ENCODE measurements around the gene SLC5A2.

SLC5A2 gene

DNA sequence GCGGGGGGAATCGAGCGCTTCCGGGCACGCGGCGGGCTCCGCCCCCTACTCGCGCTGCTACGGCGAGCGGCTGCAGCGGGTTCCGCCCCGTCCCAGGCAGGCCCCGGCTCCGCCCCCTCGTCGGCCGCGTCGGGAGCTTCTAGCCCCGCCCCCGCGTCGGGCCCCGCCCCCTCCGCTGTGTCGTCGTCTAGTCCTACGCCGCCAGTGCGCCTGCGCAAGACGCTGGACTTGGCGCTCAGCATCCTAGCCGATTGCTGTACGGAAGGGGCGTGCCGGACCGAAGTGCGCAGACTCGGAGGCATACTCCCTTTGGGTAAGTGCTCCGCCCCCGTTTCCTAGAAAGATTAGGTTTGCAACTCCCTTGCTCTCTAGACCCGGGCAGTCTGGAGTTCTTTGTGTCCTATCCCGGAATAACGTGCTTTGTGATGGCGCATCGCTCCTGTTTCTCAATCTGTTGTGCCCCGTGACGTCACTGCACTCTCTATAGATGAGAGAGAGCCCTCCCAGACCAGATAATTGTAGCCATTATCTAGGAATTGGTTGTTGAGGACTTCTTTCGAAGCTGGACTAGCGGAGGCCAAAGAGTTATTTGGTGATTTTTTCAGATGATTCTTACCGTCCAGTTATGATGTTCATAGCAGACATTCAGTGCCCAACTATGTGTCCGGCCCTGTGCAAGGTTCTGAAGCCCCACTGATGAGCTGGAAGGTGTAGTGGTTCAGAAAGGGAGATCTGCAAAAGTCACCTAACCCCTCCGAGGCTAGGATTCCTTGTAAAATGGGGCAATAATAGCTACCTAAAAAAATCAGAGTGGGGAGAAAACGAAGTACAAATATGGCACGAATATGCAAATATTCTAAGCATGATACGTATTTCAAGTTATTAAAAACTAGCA is 23.0 kb upstream of the SLC5A2 start:
- peak; percentile 100 for DNase-seq (ENCODE audit: low read depth, low spot score)

DNA sequence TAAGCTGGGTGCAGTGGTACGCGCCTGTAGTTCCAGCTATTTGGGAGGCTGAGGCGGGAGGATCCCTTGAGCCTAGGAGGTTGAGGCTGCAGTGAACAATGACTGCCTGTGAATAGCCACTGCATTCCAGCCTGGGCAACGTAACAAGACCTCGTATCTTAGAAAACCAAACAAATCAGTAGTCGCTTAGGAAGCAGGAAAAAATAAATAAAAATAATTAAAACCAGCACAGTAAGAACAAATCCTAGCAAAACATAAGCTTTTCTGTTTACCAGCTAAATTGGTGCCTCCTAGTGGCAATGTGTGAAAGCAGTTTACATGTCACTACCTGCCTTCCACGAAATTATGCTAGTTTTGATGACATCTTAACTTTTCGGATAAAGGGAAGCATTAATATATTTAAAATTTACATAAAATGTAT is 22.3 kb upstream of the SLC5A2 start:
- DNase-seq (ENCODE audit: low read depth, low spot score): no peak

DNA sequence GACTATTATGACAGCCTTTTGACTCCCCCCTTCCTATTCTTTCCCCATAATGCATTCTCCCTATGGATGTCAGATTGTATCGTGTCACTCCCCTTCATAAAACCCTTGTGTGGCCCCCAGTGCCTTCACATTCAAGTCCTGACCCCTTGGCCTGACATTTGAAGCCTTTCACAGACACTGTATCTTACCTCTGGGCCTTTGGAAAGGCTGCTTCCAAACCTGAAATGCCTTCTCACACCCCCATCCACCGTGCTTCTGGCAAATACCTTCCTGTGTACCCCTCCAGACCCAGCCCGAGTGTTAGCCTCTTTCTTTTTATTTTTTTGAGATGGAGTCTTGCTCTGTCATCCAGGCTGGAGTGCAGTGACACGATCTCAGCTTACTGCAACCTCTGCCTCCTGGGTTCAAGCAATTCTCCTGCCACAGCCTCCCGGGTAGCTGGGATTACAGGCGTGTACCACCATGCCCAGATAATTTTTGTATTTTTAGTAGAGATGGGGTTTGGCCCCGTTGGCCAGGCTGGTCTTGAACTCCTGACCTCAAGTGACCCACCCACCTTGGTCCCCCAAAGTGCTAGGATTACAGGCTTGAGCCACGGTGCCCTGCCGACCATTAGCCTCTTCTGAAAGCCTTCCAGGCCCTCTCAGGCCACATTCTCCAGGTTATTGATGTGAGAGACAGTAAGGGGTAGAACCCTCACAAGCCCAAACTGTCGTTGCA is 21.6 kb upstream of the SLC5A2 start:
- DNase-seq (ENCODE audit: low read depth, low spot score): no peak

DNA sequence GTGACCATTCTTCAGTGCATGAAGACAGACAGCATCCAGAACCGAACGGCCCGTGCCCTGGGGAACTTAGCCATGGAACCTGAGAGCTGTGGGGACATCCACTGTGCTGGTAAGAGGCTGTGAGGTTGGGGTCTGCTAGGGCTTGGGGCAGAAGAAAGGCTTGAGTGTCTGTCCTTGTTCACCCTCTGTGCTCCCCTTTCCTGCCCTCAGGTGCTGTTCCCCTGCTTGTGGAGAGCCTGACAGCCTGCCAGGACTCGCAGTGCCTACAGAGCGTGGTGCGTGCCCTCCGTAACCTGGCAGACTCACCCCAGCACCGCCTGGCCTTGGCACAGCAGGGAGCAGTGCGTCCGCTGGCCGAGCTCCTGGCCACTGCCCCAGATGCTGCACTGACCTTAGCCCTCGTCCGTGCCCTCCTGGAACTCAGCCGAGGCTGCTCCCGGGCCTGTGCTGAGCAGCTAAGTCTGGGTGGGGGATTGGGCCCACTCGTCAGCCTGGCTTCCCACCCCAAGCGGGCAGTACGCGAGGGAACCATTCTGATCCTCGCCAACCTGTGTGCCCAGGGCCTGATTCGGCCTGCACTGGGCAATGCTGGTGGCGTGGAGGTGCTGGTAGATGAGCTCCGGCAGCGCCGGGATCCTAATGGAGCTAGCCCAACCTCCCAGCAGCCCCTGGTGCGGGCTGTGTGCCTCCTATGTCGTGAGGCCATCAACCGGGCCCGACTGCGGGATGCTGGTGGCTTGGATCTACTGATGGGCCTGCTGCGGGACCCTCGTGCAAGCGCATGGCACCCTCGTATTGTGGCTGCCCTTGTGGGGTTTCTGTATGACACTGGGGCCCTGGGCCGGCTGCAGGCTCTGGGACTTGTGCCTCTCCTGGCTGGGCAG is 20.8 kb upstream of the SLC5A2 start:
- no peak for DNase-seq (ENCODE audit: low read depth, low spot score)

DNA sequence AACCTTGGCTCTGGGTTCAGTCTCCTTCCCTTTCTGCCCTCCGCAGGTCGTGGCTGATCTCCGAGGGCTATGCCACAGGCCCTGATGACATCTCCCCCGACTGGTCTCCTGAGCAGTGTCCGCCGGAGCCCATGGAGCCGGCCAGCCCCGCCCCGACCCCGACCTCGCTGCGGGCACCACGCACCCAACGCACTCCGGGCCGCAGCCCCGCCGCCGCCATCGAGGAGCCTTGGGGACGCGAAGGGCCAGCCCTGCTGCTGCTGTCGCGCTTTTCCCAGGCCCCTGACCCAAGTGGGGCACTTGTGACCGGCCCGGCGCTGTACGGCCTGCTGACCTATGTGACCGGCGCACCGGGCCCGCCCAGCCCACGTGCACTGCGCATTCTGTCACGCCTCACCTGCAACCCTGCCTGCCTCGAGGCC is 18.6 kb upstream of the SLC5A2 start:
- DNase-seq (ENCODE audit: low read depth, low spot score): no peak

DNA sequence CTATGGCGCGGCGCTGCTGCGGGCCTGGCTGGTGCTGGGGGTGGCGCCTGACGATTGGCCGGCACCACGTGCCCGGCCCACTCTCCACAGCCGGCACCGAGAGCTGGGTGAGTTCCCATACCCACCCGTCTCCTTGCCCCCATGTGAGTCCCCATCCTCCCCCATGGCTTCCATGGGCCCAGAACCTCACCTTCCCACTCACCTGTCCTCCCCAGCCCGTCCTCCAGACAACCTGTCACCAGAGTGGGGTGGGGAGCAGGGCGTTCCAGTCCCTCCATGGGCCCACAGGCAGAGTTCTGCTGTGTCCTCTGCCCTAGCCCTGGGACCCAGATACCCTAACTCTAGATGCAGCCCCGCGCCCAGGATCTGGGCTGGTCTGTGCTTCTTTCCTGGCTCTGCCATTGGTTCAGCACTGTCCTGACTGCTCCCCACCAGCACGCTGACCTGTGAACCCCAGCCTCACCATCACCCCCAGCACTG is 18.1 kb upstream of the SLC5A2 start:
- DNase-seq (ENCODE audit: low read depth, low spot score): no peak

DNA sequence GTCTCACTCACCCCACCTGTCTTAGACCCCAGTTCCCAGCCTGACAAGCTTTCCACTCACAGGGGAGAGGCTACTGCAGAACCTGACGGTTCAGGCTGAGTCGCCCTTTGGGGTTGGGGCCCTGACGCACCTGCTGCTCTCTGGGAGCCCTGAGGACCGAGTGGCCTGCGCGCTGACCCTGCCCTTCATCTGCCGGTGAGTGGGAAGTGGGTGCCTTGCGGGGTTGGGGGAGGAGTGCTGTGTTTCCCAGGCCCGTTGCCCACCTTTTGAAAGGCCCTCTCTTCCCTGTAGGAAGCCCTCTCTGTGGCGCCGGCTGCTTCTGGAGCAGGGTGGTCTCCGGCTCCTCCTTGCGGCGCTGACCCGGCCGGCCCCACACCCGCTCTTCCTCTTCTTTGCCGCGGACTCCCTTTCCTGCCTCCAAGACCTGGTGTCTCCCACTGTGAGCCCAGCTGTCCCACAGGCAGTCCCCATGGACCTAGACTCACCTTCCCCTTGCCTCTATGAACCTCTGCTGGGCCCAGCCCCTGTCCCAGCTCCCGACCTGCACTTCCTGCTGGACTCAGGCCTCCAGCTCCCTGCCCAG is 17.0 kb upstream of the SLC5A2 start:
- DNase-seq (ENCODE audit: low read depth, low spot score): no peak

DNA sequence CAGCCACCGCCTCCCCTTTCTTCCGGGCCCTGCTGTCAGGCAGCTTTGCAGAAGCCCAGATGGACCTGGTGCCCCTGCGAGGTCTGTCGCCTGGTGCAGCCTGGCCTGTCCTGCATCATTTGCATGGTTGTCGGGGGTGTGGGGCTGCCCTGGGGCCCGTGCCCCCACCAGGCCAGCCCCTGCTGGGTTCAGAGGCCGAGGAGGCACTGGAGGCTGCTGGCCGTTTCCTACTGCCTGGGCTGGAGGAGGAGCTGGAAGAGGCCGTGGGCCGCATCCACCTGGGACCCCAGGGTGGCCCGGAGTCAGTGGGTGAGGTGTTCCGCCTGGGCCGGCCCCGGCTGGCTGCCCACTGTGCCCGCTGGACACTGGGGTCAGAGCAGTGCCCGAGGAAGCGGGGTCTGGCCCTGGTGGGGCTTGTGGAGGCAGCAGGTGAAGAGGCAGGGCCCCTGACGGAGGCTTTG is 16.5 kb upstream of the SLC5A2 start:
- no peak for DNase-seq (ENCODE audit: low read depth, low spot score)

DNA sequence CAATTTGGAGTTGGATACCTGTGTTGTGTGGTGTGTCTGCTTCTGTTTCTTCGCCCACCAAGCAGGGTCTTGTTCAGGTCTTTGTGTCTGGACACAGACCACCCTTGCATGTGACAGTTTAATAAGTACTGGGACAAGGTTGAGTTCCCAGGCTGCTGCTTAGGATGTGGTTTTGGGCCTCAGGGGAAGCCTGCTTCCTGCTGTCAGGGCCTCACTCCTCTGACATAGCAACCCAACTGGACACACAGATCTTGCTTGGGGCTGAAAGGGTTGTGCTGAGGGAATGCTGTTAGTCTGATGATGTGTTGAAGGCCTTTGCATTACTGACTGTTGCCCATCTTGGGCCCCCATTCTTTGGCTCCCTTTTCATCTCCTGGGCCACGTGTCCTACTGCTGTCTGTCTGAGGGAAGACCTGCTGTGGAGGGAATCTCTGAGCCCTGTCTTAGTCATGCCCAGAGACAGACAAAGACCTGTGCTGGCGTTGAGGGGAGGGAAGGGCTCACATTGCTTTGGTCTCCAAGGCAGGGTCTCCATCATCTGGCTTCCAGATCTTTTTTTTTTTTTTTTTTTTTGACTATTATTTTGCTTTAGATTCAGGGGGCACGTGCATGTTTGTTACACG is 15.7 kb upstream of the SLC5A2 start:
- no peak for DNase-seq (ENCODE audit: low read depth, low spot score)

DNA sequence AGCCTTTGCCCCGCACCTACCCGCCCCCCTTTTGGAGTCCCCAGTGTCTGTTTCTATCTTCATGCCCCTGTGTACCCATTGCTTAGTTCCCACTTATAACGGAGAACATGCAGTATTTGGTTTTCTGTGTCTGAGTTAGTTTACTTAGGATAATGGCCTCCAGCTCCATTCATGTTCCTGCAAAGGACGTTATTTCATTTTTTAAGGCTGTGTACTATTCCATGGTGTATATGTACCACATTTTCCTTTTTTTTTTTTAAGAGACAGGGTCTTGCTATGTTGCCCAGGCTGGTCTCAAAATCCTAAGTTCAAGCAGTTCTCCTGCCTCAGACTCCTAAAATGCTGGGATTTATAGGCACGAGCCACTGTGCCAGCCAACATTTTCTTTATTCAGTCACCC is 15.1 kb upstream of the SLC5A2 start:
- DNase-seq (ENCODE audit: low read depth, low spot score): no peak

DNA sequence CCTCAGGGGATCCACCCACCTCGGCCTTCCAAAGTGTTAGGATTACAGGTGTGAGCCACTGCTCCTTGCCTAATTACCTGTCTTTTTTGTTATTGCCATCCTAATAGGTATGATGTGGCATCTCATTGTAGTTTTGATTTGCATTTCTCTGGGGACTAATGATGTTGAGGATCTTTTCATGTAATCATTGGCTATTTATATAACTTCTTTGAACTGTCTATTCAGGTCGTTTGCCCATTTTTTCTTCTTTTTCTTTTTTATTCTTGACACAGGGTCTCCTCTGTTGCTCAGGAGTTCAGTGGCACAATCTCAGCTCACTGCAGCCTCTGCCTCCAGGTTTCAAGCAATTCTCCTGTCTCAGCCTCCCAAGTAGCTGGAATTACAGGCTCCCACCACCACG is 12.3 kb upstream of the SLC5A2 start:
- DNase-seq (ENCODE audit: low read depth, low spot score): no peak

DNA sequence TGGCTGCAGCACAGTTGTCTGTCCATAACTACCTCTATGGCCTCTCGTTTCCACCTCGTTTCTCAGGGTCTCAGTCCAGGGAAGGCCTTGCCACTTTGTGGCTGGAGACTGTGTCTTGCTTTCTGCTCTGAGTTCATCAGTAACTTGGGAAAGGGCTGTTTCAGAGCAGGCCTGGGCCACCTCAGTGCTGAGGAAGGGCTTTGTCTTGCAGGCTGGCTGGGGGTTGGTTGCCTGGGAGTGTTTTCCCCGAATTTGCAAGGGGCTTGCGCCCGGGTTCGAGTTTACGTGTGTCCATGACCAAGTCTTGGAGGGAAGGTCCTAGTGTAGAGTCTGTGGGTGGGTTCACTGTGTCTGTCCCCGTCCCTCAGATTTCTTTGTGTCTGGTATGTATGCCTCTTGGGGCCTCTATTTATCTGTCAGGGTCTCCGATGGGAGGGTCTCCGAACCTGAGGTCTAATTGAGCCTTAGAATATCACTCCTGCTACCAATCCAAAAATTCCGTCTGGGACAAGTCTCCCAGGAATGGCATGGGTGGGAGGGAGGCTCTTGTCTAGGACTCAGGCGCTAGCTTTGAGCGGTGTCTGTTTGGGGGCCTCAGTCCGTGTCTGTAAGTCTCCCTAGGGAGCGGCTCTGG is 11.6 kb upstream of the SLC5A2 start:
- no peak for DNase-seq (ENCODE audit: low read depth, low spot score)

DNA sequence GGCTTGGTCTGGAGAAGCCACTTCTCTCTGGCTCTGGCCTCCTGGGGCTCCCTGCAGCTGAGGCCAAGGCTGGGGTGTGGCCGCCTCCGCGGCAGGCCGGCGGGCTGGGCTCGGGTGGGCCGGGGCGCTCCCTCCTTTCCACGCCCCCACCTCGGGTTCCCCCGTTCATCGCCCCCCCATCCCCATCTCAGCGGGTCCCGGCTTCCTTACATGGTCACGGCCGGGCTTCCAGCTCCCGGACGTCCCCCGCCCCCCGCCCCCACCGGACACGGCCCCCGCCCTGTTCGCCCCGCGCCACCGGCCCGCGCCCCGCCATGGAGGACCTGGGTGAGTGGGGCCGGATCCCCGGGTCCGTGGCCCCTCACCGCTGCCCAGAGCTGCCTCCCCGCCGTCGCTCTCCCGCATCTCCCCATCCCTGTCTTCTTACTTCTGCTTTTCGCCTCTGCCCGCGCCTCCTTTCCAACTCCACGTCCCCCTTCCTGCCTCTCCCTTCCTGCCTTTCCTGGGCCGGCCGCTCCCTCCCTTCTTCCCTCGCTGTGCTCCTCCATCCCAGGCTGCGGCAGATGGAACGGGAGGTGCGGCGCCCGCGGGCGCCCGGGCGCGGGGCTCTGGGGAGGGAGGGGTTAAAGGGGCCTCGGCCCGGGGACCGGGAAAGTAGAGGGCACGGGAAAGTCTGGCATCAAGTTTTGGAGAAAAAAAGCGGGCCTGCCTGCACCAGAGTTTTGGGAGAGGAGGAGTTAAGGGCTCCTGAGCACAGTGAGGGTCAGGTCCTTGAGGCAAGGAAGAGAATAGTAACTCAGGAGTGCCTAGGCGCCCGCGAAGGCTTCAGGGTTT is 10.8 kb upstream of the SLC5A2 start, which contains the start of gene TGFB1I1:
TGFB1I1 (plus strand) TSS at position 278 of the 834 bp plus-strand sequence; CDS start at position 315, 37 bp downstream.
- no peak for DNase-seq (ENCODE audit: low read depth, low spot score)

DNA sequence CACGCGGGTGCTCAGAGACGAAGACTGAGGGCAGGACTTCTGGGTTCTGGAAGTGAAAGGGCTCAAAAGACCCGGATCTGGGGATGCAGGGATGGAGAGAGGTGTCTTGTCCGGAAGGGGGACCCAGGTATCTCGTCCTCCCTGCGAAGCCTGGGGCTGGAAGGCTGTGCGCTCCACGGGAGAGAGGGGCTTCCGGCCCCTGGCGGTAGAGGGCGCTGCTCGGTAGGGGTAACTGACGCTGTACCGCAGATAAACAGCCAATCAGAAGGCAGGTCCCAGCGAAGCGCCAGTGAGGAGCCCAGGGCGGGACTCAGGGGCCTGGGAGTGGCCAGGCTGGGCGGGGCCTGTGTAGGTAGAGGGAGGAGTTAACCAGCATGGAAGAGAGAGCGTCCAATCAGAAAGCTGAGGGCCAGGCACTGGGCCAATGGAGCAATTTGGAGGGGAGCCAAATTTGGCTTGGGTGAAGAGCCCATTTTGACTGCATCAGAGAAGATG is 10.2 kb upstream of the SLC5A2 start:
- no peak for DNase-seq (ENCODE audit: low read depth, low spot score)

DNA sequence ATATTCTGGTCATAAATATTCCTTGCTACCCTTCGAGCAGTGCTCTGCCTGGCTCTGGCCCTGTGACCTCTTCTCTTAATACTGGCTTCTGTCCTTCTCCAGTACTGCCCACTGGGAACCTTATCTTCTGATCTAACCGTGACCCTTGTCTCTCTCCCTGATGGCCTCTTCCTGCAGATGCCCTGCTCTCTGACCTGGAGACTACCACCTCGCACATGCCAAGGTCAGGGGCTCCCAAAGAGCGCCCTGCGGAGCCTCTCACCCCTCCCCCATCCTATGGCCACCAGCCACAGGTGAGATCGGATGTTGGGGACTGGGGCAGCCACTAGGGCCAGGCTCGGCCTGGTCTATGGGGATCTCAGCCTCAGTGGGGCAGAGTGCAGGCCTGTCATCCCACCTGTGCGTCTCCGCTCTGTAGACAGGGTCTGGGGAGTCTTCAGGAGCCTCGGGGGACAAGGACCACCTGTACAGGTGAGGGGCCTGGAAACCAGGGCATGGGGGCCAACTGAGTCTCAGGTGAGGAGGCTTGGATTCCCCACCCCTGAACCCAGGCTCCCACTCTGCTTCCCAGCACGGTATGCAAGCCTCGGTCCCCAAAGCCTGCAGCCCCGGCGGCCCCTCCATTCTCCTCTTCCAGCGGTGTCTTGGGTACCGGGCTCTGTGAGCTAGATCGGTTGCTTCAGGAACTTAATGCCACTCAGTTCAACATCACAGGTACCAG is 9.5 kb upstream of the SLC5A2 start:
- DNase-seq (ENCODE audit: low read depth, low spot score): no peak

DNA sequence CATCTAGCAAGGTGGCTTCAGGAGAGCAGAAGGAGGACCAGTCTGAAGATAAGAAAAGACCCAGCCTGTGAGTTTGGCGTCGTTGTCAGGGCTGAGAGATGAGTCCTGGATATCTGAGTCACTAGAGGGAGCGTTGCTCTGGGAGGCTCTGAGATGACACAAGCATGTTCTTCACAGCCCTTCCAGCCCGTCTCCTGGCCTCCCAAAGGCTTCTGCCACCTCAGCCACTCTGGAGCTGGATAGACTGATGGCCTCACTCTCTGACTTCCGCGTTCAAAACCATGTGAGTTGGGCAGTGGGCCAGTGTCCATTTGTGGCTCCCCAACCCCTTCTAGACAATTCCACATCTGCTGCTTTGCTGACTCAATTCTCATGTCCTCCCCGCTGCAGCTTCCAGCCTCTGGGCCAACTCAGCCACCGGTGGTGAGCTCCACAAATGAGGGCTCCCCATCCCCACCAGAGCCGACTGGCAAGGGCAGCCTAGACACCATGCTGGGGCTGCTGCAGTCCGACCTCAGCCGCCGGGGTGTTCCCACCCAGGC is 8.7 kb upstream of the SLC5A2 start:
- DNase-seq (ENCODE audit: low read depth, low spot score): no peak

DNA sequence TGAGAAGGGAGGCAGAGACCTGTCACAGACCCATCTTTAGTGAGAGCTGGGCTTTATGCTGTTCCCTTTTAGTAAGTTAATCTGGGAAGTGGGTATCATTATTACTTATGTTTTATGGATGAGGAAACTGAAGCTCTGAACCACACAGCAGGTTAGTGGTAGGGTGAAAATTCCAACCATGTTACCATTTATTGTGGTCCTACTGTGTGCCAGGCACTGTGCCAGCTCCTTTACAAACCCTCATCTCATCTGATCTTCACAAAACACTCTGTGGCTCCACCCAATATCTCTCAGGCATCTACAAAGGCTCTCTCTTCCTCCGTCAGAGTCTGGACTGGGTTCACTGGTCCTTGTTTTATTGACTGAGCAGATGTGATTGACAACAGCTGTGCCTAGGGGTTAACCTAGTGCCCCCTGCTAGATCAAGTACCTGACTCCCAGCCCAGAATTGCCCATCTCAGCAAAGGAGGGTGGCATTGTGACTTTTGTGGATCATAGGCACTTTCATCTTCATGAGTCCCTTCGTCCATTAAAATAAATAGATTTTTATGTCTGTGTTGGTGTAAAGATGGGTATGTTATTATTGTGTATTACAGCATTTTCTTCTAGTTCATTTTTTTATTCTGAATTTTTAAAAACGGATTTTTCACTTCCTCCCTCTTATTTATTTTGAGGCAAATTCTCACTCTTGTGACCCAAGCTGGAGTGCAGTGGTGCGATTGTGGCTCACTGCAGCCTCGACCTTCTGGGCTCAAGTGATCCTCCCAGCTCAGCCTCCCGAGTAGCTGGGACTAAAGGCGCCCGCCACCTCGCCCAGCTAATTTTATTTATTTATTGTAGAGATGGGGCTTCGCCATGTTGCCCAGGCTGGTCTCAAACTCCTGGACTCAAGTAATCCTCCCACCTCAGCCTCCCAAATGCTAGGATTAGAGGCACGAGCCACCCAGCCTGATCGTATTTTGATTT is 7.9 kb upstream of the SLC5A2 start:
- no peak for DNase-seq (ENCODE audit: low read depth, low spot score)

Data from activated CD4-positive, CD25-positive, alpha-beta regulatory T cell treated with anti-CD3 and anti-CD28 coated beads, Interleukin-2, amount 50 U/mL, for 16 hours (primary cell).